SIG-M5 (cell line): ENCODE measurements around the gene NFYC.
"Not testable (repeated sequence)": the region's sequence is repeated elsewhere in the genome, so short reads cannot be mapped to it uniquely, and the experiment has no call there.

Source experiments
- DNase-seq: peaks from one replicate; lab custom pipeline; 2025; lab: John Stamatoyannopoulos, UW

NFYC gene

DNA sequence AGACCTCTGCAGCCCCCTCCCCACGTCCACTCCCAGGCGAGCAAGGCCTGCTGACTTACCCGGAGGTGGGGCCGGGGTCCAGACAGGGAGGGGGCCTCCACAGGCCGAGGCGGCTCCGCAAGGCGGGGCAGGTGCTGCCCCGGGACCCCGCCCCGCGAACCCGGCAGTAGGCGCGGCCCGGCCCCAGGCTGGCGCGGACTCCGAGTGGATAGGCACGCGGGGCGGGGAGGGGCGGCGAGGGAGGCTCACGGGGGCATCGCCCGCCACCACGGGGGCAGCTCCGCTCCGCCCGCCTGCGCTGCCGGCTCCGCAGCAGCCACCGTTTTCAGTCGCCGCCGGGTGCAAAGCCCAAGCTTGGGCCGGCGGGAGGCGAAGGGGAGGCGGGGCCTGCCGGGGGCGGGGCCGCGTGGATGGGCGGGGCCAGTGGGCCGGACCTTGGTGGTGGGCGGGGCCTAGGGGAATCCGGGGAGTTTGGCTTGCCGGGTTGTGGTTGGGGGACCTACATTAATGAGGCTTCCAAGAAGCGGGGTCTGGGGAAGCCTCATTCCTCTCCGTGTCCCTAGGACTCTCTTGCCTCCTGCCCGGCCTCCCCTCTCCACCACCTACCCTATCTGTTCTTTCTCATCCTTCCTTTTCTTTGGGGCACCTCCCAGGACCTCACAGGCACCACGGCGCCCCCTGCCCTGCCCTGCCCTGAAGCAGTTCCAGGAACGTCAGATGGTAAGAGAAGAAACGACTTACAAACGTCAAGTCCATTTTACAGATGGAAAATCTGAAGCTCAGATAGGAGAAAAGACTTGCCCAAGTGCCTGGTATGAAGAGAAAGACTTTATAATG is 26.0 kb upstream of the NFYC start, which contains the start of gene RIMS3:
Gene RIMS3, minus strand, starts transcription at position 348 of the 837 bp plus-strand sequence. CDS start 23,757 bp downstream, outside the sequence.
- DNase-seq, result no peak

DNA sequence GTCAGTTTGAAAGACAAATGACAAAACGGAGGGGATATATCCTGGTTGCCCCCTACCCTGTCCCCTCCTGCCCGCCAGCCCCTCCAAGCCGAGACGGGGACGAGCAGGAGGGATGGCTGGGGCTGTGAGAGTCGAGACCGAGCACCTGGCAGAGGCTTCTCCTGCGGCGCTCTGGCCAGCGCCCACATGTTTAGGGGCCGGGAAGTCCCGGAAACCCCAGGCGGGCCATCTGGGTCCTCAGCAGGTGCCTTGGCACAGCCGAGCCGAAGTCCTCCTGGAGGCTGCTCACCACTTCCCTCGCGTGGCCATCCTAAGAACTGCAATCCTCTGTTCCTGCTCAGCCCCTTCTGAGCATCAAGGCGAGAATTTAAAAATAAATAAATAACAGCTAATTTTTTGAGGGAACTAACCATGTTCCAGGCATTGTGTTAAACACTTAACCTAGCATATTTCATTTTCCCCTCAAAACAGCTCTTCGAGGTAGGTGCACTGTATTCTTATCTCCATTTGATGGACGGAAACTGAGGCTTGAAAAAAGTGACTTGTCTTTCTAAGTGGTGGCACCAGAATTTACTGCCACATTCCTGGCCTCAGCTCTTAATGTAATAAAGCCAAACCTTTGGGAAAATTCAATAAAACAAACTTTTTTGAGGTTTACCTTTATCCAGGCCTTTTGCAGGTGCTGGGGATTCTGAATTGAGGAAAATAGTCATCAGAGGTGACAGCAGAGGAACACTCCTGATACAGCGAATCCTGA is 22.6 kb upstream of the NFYC start:
- DNase-seq, result no peak

- DNase-seq, result no peak
These were observed 18.1 kb upstream of the NFYC start for GRCh38 chr1:40673452-40673851.

- DNase-seq, result no peak
These were observed 15.0 kb upstream of the NFYC start for GRCh38 chr1:40676501-40676900.

GRCh38 chr1:40679165-40679953 is 12.1 kb upstream of the NFYC start:
- DNase-seq, result no peak

DNA sequence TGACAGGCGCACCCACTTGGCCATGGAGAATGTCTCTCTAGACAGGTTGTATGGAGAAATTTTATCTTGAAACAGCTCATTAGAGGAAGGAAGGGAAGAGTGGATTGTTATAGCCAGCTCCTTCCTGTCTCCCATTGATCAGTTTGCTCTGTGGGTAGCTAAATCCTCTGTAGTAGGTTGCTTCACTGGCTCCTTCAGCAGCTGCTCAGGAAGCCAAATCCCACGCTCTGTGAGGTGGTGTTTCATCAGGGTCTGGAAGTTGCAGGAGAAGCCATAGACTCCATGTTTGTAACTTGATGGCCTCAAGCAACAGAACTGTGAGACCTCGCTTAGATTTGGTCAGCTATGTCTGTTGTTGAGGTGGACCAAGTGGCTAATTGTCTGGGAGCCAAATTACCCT is 6.8 kb upstream of the NFYC start:
- DNase-seq, result no peak

DNA sequence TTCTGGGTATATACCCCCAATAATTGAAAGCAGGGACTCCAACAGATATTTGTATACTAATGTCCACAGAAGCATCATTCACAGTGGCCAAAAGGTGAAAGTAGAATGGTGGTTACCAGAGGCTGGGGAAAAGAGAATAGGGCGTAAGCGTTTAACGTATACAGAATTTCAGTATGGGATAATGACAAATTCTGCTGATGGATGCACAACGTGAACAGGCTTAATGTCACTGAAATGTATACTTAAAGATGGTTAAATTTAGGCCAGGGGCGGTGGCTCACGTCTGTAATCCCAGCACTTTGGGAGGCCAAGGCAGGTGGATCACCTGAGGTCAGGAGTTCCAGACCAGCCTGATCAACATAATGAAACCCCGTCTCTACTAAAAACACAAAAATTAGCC is 4.4 kb upstream of the NFYC start:
- DNase-seq, result no peak

DNA sequence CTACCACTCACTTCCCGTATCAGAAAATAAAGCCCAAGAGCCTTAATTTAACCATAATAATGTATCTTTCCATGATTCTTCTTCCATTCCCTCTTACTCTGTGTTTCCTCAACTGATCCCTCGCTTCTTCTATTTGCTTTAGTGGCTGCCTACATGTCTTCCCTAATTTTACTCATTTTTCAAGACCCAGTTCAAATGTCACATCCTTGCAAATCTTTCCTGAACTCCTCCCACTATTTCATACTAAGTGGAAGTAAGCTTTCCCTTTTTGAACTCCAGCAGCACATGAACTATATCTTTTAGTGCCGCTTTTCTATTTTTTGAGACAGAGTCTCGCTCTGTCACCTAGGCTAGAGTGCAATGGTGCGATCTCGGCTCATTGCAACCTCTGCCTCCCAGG is 3.8 kb upstream of the NFYC start:
- DNase-seq, result no peak

- no peak for DNase-seq
These were observed 1.8 kb upstream of the NFYC start for GRCh38 chr1:40689737-40690136.

- no peak for DNase-seq
These were observed 550 bp upstream of the NFYC start for GRCh38 chr1:40690771-40691537.

- DNase-seq, result no peak
These were observed 958 bp downstream of the NFYC start for GRCh38 chr1:40692429-40692895.

DNA sequence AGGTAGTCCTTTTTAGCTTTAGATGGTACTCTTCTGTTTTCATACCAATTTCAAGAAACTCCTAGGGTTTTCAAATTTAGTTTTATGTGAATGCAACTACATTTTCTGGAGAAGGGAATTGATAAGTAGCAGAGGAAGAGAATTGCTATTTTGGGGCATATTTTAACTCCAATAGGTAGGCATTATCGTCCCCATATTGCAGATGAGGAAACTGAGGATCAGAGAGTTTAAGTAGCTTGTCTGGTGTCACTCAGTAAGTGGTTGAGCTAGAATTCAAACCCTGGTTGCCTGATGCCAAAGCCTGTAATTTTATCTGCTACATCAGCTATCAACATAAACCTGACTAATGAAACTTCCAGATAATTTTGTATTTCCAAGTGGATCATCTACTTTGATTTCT is 1.9 kb downstream of the NFYC start:
- DNase-seq, result no peak

DNA sequence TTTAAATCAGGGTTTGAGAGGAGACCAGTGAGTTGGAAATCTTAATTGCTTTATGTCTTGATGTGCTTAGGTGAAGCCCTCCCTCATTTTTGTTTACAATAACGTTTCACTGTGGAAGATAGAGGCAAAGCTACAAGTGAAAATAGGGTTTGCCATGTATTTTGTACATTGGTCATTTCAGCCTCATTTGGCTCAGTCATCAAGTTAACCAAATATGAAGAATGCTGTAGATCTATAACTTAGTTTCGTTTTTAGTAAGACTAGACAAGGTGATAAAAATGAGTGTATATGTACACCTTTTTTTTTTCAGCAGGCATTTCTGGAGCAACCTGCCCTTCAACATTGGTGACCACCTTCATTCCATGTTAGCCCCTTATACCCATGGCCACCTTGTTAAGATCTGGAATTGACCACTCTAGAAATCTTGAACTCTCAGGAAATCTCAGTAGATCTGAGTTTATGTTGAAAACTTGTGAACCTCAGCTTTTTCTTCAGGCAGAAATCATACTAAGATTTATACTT is 2.9 kb downstream of the NFYC start:
- no peak for DNase-seq

DNA sequence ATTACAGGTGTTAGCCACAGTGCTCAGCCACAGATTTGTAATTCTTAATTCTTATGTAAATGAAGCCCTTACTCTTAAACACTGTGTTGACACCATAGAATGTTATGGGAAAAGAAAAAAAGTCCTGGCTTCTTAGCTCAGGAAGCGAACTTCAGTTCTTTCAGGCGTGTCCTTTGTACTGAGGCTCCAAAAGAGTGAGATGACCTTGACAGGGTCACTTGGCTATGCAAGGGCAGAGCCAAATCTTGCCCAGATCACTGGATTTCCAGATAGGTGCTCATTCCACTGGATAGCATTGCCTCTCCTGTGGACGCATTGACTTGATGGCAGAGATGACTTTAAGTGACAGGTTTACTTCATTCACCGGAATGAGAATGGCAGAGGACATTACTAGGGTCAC is 4.8 kb downstream of the NFYC start:
- no peak for DNase-seq

- no peak for DNase-seq
These were observed 5.9 kb downstream of the NFYC start for GRCh38 chr1:40697436-40697835.

DNA sequence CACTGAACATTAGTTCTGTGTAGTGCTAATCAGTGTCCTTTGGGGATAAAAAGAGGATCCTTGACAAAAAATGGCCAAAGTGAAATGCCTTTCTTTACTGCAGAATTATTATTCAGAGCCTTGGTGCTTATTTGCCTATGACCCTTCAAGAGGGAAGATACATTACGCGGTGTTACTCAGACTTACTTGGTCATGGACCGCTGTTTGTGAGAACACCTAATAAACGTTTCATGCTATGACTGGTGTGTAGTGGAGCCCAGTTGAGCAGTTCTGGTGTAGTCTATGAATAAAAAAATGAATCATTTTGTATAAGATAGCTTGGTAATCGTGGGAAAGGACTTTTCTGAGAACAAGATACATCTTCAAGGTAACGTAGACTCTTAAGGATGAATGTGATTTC is 8.3 kb downstream of the NFYC start:
- DNase-seq, result no peak

DNA sequence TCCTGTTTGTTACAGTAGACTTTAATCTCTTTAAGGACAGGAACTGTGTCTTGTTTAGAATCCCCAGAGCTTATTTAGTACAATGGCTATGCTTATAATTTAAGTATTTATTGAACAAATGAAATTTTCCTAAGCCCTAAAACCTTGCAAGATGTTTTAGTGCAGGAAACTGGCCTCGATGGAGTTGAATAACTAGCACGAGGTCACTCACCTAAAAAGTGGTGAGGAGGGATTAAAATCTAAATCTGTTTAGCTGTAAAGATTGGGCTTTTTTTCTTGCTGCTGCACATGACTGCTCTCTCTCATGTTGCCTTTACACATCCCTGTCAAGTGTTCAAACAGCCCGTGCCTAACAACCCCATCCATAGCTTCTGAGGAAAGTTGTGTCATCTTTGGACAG is 10.2 kb downstream of the NFYC start:
- DNase-seq, result no peak

GRCh38 chr1:40702810-40703209 is 11.3 kb downstream of the NFYC start:
- DNase-seq, result not testable (repeated sequence)

DNA sequence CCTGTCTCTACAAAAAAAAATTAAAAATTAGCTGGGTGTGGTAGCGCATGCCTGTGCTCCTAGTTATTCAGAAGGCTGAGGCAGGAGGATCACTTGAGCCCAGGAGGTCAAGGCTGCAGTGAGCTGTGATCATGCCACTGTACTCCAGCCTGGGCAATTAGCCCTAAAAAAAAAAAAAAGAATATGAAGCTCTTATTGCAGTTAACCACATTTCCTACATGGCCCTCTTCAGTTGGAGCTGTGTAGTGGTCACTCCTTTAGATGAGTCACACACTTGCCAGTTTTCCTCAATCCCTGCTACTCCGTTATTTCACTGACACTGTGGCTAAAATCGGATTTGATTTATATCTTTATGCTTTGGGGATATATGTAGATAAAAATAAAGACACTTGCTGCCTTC is 11.8 kb downstream of the NFYC start:
- DNase-seq, result no peak

DNA sequence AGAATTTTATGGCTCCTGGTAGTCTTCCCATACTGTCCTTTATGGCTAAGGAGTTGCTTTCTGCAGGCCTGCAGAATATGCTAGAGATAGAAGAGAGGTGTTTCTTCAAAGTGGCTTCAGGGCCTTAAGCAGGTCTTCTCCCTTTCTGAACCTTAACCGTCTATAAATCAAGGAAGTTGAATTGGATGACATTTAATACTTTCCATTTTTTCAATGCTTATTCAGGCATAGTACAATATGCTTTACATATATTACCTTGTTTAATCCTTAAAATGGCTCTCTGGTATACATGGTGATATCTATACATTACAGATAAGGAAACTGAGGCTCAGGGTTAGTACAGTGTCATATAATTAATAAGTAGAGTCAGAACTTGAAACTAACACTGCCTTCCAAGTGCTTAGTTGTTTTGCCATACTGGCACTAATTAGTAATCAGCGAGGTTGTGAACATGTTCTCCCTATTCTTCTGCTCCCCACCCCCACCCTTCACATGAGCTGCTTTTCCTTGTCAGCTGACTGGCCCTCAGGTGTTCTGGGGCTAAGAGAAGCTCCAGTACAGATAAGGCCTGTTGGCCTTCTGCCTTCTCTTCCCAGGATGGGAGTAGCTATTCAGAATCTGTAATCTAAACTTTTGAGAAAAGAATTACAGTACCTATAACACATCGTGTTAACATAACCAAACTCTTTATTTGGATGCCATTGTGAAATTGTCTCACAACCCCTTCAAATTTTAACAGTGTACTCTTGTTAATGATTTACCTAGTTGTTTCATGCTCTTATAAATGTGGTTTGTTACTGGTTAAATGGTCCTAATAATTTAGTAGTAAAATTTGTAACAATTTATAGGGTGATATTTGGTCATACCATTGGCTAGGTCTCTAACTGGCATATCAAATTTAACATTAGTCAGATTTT is 13.6 kb downstream of the NFYC start:
- DNase-seq, result no peak
